PFSK-1 (cell line): ENCODE measurements around the gene ITGAD.

Source experiments
- POLR2AphosphoS5 ChIP-seq: IDR thresholded peaks from 2 replicates; pipeline ENCODE4 v1.6.1; 2012; ENCODE audit warnings: low read depth, mild to moderate bottlenecking, control low read depth, low read length, moderate library complexity
- SIN3A ChIP-seq: IDR thresholded peaks from 2 replicates; pipeline ENCODE4 v1.6.1; 2012; ENCODE audit warnings: mild to moderate bottlenecking, low read length, moderate library complexity, borderline replicate concordance; ENCODE audit not compliant: insufficient read depth
- TAF1 ChIP-seq: IDR thresholded peaks from 2 replicates; pipeline ENCODE4 v1.6.1; 2012; ENCODE audit warnings: low read length, control low read depth, borderline replicate concordance; ENCODE audit not compliant: insufficient read depth
- TF ChIP-seq, protein P1 (sequence below), 2 experiments: IDR thresholded peaks; 2 replicates each; pipeline versions ENCODE4 v1.6.1 to v1.8.0; 2011 to 2012; ENCODE audit warnings: low read depth in 2 of 2, low read length in 2 of 2, control low read depth in 1 of 2, inconsistent platforms in 1 of 2, mild to moderate bottlenecking in 1 of 2, moderate library complexity in 1 of 2; ENCODE audit not compliant: insufficient read depth in 1 of 2

DNA sequence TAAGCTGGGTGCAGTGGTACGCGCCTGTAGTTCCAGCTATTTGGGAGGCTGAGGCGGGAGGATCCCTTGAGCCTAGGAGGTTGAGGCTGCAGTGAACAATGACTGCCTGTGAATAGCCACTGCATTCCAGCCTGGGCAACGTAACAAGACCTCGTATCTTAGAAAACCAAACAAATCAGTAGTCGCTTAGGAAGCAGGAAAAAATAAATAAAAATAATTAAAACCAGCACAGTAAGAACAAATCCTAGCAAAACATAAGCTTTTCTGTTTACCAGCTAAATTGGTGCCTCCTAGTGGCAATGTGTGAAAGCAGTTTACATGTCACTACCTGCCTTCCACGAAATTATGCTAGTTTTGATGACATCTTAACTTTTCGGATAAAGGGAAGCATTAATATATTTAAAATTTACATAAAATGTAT, 67.5 kb downstream of the ITGAD start:
- no peak for TF ChIP-seq POLR2AphosphoS5
- no peak for TF ChIP-seq TAF1
- no peak for TF ChIP-seq SIN3A
- TF ChIP-seq, protein P1, sequence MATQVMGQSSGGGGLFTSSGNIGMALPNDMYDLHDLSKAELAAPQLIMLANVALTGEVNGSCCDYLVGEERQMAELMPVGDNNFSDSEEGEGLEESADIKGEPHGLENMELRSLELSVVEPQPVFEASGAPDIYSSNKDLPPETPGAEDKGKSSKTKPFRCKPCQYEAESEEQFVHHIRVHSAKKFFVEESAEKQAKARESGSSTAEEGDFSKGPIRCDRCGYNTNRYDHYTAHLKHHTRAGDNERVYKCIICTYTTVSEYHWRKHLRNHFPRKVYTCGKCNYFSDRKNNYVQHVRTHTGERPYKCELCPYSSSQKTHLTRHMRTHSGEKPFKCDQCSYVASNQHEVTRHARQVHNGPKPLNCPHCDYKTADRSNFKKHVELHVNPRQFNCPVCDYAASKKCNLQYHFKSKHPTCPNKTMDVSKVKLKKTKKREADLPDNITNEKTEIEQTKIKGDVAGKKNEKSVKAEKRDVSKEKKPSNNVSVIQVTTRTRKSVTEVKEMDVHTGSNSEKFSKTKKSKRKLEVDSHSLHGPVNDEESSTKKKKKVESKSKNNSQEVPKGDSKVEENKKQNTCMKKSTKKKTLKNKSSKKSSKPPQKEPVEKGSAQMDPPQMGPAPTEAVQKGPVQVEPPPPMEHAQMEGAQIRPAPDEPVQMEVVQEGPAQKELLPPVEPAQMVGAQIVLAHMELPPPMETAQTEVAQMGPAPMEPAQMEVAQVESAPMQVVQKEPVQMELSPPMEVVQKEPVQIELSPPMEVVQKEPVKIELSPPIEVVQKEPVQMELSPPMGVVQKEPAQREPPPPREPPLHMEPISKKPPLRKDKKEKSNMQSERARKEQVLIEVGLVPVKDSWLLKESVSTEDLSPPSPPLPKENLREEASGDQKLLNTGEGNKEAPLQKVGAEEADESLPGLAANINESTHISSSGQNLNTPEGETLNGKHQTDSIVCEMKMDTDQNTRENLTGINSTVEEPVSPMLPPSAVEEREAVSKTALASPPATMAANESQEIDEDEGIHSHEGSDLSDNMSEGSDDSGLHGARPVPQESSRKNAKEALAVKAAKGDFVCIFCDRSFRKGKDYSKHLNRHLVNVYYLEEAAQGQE (IDR thresholded peaks at IDR 0.05; ENCODE audit: insufficient read depth in 1 of 2, low read depth in 2 of 2, low read length in 2 of 2) = no peak
